GM21515 (cell line): Measurements from ENCODE around the gene ARID5B.
A peak's percentile ranks its signal among the peaks of the same experiment; 100 is the strongest.

Experiments
- ATAC-seq: cut with Tn5 transposase; IDR thresholded peaks from one replicate; pipeline ENCODE4 v1.9.1; 2021; ENCODE audit not compliant: unreplicated experiment

The ARID5B gene

DNA sequence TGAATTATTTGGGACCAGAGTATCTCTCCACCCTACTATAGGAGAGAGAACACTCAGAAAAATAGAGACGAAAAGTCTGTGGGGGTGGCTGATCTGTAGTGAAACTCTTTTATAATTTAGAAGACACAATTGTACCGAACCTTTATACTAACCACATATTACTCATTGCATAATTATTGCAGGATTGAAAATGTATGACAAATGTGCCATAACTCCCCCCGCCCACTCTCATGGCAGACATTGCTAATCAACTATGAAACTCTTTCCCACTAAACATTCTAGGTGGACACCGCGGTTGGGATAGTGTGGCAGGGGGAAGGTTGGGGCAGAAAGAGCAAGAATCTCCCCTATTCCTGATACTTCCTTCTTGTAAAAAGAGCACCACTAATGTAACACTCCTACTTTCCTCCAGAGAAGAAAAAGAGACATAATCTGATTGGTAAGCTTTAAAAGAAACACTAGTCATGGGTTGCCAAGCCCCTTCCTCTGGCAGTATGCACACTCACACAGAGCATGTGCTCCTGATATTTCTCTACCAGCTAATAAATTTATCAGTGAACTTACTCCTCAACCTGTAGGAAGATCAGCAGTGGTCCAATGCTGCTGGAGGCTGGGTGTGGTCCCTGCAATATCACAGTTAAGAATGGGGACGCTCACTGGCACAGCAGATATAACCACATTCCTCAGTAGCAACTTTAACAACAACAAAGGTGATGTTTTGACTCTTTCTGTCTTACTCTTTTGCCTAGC is 18.7 kb upstream of the ARID5B start:
- no peak for ATAC-seq

GRCh38 chr10:61883371-61884025 is 18.0 kb upstream of the ARID5B start:
- no peak for ATAC-seq

- ATAC-seq: no peak
Observed at GRCh38 chr10:61887772-61888171, 13.7 kb upstream of the ARID5B start.

DNA sequence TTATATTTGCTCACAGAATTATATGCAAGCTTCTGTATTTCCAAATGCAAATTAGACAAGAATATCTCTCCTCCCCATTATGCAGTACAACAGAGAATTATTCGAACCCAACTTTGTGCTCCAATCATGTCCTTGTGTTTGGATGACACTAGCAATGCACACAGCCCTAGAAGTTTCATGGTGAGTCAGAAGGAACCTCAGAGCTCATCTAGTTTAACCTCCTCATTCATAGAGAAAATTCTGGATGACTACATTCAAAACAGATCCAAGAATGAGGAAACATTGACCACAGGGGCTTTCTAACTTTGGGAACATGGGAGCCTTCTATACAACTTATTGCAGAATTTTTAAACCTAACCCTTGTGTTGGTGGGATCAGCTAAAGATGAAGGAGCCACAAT is 12.8 kb upstream of the ARID5B start:
- ATAC-seq: no peak

GRCh38 chr10:61890430-61890829 is 11.1 kb upstream of the ARID5B start:
- no peak for ATAC-seq

DNA sequence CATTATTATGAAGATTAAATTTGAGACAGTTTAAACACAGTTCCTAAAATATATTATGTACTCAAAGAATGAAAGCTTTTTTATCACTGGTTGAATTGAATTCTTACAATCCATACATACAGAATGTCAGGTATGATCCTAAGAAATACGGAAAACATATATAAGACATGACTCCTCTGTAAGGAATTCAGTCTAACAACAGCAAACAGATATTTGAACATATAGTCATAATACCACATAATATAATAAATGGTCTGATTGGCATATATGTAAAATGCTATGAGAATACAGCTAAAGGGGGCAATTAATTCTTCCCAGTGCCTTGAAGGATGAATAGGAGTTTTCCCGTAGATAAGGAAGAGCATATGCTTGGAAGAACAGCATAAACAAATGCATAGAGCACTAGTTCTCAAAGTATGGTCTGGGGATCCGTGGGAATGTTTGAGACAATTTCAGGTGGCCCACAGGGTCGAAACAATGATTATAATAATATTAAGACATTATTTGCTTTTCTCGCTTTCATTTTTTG is 10.6 kb upstream of the ARID5B start:
- no peak for ATAC-seq

DNA sequence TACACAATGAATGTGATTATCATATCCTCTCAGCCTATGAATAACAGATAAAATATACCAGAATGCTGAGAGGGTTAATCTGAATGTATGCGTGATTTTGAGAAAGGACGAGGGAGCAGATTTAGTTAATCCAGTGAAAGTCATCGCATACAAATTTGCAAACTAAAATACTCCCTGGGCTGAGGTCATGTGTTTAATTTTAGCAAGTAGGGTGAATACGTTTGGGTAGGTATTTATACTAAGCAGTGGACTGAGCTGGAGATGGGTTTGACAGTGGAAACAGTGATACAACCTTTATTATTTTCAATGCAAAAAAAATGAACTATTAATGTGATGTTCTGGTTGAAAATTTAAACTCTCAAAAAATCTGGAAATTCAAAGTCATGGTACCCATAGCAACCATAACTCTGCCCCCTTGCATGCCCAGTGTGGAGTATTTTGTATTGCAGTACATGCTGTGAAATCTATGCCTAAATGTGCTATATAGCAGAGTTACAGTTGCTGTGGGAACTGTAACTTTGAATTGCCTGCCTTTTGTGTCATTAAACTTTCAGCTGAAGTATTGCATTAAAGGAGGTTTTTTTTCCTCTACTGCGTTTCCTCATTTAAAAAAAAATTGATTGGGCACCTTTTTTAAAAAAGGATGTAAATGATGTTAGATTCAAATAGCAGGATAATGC is 9.5 kb upstream of the ARID5B start:
- ATAC-seq: no peak

DNA sequence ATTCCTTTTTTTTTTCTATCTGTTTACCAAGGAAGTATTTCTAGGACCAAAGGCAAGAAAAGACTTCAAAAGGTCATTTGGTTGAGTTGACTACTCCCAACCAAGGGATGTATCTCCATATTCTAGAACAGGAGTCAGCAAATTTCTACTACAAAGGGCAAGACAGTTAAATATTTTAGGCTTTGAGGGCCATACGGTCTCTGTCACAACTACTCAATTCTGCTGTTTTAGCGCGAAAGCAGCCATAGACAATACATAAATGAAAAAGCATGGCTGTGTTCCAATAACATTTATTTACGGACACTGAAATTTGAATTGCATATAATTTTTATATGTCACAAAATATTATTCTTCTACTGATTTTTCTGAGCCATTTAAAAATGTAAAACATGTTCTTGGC is 8.5 kb upstream of the ARID5B start:
- ATAC-seq: no peak

GRCh38 chr10:61894133-61894532 is 7.4 kb upstream of the ARID5B start:
- ATAC-seq: no peak

DNA sequence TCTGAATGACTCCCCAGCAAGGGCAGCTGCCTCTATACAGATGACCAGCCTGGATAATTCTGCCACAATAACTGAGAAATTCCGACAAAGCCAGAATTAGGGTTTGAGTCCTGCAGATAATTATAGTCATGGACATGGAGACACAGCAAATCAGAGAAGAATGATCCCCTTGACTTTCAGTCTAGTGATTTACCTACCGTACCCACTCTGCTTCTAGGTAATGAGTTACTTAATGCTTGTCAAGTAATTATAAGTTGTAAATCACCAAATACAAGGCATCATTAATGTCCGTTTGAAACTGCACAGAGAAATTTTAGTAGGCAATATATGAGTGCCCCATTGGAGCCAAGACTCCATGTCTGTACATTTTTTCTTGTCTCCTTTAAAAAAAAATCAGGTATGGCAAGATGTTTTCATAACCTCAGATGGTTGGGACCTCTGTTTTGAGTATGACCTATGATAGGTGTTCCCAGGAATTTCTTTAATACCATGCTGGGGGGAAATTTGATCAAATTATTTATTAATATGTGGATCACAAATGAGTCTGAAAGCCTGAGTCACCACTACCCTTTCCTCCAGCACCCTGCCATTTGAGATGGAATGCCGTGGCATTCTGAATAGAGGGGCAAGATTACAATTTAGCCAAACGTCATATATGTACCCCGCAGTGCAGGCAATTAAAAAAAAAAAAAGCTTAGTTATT is 5.5 kb upstream of the ARID5B start:
- no peak for ATAC-seq

GRCh38 chr10:61896854-61897661 is 4.4 kb upstream of the ARID5B start:
- peak; percentile 61 for ATAC-seq

GRCh38 chr10:61897671-61898434 is 3.6 kb upstream of the ARID5B start:
- ATAC-seq: no peak

DNA sequence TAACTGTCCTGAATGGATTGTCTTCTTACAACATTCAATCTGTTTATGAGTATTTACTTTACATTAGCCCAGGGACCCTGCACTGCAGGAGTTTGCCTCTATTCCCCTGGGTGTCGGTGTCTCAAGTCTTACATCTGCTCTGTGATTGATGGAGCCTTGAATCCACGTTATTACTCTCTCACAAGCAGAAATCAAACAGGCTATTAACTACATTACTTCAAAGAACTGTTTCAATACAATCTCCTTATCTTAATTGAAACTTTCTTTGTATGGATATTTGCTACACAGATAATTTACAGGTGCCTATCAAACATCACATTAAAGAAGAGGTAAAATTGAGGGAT is 3.1 kb upstream of the ARID5B start:
- no peak for ATAC-seq

DNA sequence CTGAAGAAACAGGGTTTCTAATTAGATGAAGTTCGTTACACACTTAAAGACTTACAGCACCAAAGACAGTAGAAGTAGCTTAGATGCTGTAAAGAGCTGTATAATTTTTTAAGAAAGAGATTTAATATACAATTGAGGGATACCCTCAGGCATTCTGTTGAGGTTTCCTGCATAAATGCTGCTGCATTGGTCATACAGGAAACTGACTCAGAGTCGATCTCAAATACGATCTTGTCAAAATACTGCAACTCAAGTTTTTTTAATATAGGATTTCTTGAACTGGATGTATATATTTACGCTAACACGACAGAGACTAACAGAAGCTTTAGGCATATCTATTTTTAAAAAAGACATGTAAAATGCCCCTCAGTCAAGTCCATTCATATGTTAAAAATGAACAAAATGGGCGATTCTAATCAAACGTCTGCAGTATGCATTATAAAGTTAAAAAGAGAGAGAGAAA is 2.4 kb upstream of the ARID5B start:
- ATAC-seq: no peak

DNA sequence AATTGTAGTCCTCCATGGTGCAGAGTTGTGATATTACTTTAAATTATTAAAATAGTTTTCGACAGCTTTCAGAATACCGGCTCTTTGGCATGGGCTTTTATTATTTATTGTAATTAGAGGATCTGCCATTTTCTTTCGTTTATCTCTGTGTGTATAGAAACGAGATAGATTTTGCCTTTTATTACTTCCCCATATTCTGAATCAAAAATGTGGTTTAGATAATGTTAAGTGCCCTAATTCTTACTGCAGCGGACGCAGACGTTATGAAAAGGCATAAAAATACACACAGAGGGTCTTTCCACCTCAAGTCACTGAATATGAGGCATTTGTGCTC is 1.9 kb upstream of the ARID5B start:
- ATAC-seq: no peak

GRCh38 chr10:61899997-61900828 is 1.3 kb upstream of the ARID5B start:
- peak; percentile 45 for ATAC-seq

DNA sequence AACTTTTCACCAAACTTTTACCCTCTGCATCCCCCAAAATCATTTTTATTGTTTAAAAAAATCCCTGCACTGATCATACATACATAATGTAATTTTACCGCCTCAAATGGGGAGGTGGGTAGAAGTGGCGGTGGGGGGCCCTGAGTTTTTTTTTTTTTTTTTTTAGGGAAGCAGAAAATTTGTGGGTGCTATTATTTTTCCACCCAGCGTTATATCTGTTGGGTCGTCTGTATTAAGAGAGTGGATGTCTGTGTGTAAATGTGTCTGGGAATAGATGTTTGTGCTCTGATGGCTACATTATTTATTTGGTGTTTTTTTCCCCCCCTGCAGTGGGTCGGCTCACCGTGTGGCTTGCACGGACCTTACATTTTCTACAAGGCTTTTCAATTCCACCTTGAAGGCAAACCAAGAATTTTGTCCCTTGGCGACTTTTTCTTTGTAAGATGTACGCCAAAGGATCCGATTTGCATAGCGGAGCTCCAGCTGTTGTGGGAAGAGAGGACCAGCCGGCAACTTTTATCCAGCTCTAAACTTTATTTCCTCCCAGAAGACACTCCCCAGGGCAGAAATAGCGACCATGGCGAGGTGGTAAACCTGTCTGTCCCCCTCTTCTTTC is 438 bp downstream of the ARID5B start:
- ATAC-seq: no peak

DNA sequence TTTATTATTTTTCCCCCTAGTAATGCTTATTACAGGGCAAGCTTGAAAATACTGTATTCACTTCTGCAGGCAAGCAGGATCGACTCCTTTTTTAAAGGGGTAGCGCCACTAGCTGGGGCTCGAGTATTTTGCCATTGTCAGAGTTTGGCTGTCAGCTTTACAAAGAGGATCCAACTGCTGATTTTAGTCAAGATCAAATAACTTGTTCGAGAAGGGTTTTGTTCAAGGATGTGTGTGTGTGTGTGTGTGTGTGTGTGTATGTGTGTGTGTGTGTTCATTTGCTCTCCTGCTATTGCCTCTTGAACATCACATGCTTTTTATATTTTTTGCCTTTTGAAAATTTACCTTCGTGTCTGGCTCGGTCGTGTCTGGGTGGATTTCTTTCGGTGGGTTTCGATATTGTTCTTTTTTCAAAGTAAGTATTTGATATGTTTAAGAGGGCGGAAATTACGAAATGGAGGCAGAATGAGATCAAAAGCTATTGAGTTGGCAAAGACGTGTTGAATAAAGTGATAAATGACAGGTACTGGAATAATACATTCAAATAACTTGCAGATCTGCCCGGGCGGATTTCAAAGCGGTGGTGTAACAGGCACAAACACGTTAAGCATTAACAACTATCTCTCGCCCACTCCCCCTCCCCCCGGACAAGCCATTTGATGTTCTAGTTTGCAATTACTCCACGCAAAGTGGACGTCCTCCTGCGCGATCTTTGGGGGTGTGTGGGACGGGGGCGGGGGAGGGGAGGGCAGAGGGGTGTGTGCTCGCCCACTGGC is 1.1 kb downstream of the ARID5B start:
- no peak for ATAC-seq
